Measurements from ENCODE around the gene TMEM151A.

DNA sequence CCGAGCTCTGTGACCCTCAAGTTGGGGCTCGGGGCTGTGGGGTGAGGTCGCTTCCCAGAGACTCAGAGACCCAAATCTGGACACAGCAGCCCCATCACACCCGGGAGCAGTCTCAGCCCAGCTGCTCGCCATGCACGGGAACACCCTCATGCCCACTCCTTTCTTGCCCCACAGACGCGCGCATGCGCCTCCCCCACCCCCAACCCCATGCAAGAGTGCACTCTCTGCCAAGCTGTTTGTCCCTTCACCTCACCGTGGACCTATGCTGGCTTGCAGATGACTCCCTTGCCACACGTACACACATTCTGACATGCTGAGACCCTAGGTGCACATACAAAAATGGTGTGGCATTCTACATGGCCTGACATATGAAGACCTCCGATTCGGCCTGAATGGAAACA lies 25.6 kb downstream of the TMEM151A start:
- TF ChIP-seq CTCF (conservative IDR thresholded peaks at IDR 0.05; ENCODE audit: low read depth in 2 of 2) (no peak), EZH2phosphoT487 (IDR thresholded peaks at IDR 0.05; ENCODE audit: unreplicated experiment) (no peak), ZNF331 (CRISPR knock-in tag; IDR thresholded peaks at IDR 0.05; ENCODE audit: low read depth) (no peak), CREB1 (CRISPR knock-in tag; IDR thresholded peaks at IDR 0.05; ENCODE audit: low read depth) (no peak), POLR2AphosphoS5 (IDR thresholded peaks at IDR 0.05; ENCODE audit: low read depth) (no peak; the same call in 1 of the 2 replicates), NANOG (IDR thresholded peaks at IDR 0.05; ENCODE audit: borderline replicate concordance) (no peak)
